ENCODE data around the gene ING3.

ING3 gene, protein sequence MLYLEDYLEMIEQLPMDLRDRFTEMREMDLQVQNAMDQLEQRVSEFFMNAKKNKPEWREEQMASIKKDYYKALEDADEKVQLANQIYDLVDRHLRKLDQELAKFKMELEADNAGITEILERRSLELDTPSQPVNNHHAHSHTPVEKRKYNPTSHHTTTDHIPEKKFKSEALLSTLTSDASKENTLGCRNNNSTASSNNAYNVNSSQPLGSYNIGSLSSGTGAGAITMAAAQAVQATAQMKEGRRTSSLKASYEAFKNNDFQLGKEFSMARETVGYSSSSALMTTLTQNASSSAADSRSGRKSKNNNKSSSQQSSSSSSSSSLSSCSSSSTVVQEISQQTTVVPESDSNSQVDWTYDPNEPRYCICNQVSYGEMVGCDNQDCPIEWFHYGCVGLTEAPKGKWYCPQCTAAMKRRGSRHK

DNA sequence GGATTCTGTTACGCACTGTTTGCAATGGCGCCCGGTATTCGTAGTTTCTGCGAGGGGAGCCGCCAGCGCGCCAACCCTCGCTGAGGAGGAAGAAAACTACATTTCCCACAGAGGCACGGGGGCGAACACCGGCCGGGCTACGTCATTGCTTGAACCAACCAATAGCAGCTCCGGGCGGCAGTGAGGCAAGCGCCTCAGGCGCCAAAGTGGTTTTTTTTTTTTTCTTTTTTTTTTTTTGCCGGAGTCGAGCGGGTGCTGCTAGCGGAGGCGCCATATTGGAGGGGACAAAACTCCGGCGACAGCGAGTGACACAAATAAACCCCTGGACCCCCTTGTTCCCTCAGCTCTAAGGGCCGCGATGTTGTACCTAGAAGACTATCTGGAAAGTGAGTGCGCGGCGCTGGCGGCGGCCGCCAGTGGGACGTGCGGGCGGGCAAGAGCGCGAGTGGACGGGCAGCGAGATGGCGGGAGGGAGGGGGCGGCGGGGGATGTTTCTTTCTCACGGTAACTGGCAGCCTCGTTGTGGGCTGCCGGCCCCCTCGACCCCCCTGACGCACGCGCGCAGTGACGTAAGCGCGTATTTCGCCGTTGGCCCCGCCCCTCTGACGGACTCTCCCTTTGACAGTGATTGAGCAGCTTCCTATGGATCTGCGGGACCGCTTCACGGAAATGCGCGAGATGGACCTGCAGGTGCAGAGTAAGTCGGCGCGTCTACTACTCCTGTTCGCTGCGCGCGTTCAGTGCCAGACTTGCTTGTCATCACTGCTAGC, at the start of gene ING3:
TSS of gene ING3 (plus strand) at position 239 of the 770 bp plus-strand sequence. CDS start at position 359, 120 bp downstream.
- no peaks in the 10 kb centered on the region for H3K9me3 ChIP-seq (ENCODE audit: low read length)
- H3K27me3 ChIP-seq (ENCODE audit: insufficient read depth, low read length), result no peaks in the 10 kb centered on the region
- H2AFZ ChIP-seq (ENCODE audit: low read depth, low read length), result peak within 1 kb of the TSS; percentile 100
- H3K4me3 ChIP-seq (ENCODE audit: low read length), result peak within 1 kb of the TSS; percentile 78
- H3K36me3 ChIP-seq (ENCODE audit: insufficient read depth, low read length), result peaks cover 25% of the 10 kb centered on the region
- peaks cover 27% of the 10 kb centered on the region for H3K4me1 ChIP-seq (ENCODE audit: insufficient read depth, low read length)

DNA sequence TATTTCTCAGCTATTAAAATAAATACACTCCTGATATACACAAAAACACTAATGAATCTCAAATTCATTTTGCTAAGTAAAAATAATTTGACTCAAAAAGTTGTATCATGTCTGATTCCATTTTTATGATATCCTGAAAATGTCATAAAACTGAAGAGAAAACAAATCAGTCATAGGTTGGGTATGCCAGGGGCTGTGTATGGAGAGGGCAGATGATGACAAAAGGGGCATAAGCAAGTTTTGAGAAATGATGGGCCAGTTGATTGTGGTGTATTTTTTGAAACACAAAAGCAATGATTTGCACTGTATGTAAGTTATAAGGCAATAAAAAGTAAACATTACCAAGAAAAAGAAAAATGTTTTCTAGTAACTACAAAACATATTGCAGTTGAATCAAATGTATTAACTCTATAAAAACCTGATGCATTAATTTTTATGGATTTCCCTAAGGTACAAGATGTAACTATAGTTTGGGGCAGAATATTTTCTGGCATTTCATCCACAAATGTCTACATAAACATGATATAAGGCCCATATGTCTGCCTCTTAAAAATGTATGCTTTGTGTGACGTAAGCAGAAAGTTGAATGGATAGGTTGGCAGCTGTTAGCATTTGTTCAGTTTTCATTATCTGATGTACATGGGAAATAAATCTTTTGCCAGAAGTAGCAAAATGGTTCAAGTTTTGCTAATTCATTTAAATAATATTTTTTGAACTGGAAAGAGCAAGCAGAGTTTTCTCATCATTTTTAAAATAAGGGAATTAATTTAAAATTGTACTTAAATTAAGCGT, 35.1 kb upstream of the ING3 start:
- H3K36me3 ChIP-seq (ENCODE audit: insufficient read depth, low read length), result no peaks in the 10 kb centered on the region
- H2AFZ ChIP-seq (ENCODE audit: low read depth, low read length), result no peak overlapping the region
- H3K27me3 ChIP-seq (ENCODE audit: insufficient read depth, low read length), result no peaks in the 10 kb centered on the region
- H3K4me3 ChIP-seq (ENCODE audit: low read length), result no peak overlapping the region
- no peaks in the 10 kb centered on the region for H3K9me3 ChIP-seq (ENCODE audit: low read length)
- no peaks in the 10 kb centered on the region for H3K4me1 ChIP-seq (ENCODE audit: insufficient read depth, low read length)

DNA sequence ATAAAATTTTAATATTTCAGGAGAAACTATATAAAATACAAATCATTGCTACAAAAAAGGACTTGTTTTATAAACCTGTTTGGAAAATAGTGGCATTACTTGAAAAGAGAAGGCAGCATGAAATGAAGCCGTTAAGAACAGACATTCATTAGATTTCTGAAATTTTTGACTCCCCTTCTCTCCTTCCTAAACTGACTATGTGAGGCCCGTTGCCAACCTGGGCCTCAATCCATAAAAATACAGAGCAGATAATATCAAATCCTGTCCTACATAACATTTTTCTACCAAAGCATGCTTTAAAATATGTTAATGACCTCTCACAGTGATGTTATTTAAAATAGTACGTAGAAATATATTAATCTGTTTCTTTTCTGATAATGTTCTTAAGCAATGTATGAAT, 34.5 kb upstream of the ING3 start:
- no peak overlapping the region for H2AFZ ChIP-seq (ENCODE audit: low read depth, low read length)
- no peaks in the 10 kb centered on the region for H3K27me3 ChIP-seq (ENCODE audit: insufficient read depth, low read length)
- no peaks in the 10 kb centered on the region for H3K4me1 ChIP-seq (ENCODE audit: insufficient read depth, low read length)
- no peaks in the 10 kb centered on the region for H3K9me3 ChIP-seq (ENCODE audit: low read length)
- no peaks in the 10 kb centered on the region for H3K36me3 ChIP-seq (ENCODE audit: insufficient read depth, low read length)
- H3K4me3 ChIP-seq (ENCODE audit: low read length), result no peak overlapping the region

DNA sequence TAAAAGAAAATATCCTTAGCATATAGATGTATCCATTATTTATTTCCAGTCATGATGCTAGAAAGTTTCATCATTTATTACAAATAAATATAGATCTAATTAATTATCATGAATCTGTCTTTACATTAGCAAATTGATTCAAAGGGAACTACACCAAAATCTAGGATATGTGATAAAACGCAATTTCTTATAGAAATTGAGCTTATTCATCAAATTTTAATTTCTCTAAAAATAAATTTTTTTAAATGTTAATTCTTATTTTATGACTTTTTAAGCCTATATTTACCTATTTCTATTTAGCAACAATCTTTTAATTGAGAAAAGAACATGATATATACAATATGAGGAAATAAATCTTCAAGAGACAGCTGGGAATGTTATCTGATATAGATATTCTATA, 34.0 kb upstream of the ING3 start:
- Histone ChIP-seq H3K36me3 (ENCODE audit: insufficient read depth, low read length) (no peaks in the 10 kb centered on the region), H3K4me1 (ENCODE audit: insufficient read depth, low read length) (no peaks in the 10 kb centered on the region), H3K9me3 (ENCODE audit: low read length) (no peaks in the 10 kb centered on the region), H3K27me3 (ENCODE audit: insufficient read depth, low read length) (no peaks in the 10 kb centered on the region), H2AFZ (ENCODE audit: low read depth, low read length) (no peak overlapping the region), H3K4me3 (ENCODE audit: low read length) (no peak overlapping the region)

DNA sequence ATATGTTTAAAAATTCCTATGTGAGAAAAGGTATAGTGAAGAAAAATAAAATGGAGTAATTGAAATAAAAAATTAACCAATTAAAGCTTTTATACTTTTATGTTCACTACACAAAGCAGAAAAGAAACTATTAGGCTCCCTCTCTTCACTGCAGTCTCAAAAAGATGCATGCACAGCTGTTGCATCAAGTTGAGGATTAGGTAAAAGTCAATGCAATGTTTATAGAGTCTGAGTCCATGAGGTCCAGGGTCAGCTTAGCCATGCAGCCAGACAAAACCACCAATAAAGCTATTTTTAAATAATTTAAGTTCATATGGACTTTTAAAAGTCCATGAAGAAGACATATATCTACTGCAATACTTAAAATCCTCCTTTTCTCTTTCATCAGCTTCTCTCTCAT, 31.1 kb upstream of the ING3 start:
- H2AFZ ChIP-seq (ENCODE audit: low read depth, low read length), result no peak overlapping the region
- no peaks in the 10 kb centered on the region for H3K4me1 ChIP-seq (ENCODE audit: insufficient read depth, low read length)
- no peaks in the 10 kb centered on the region for H3K36me3 ChIP-seq (ENCODE audit: insufficient read depth, low read length)
- no peaks in the 10 kb centered on the region for H3K27me3 ChIP-seq (ENCODE audit: insufficient read depth, low read length)
- H3K9me3 ChIP-seq (ENCODE audit: low read length), result no peaks in the 10 kb centered on the region
- no peak overlapping the region for H3K4me3 ChIP-seq (ENCODE audit: low read length)

DNA sequence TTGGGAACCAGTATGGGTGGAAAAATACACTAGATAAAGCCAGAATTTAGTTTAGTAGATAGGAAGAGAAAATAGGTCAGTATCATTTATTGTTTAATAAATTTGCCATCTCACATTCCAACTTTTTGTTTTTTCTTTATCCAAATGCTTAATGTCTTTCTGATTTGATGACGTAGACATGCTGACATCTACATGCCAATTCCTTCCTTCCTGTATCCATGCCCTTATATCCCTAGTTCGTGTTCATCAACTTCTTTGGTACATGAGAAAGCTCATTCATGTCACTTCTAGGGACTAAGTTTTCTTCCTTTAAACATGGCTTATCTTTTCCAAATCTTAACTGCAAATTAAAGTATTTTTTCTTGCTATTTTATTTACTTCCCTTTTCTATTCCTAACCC, 30.5 kb upstream of the ING3 start:
- H3K4me3 ChIP-seq (ENCODE audit: low read length), result no peak overlapping the region
- H3K36me3 ChIP-seq (ENCODE audit: insufficient read depth, low read length), result no peaks in the 10 kb centered on the region
- no peaks in the 10 kb centered on the region for H3K27me3 ChIP-seq (ENCODE audit: insufficient read depth, low read length)
- no peaks in the 10 kb centered on the region for H3K9me3 ChIP-seq (ENCODE audit: low read length)
- H3K4me1 ChIP-seq (ENCODE audit: insufficient read depth, low read length), result no peaks in the 10 kb centered on the region
- H2AFZ ChIP-seq (ENCODE audit: low read depth, low read length), result no peak overlapping the region

DNA sequence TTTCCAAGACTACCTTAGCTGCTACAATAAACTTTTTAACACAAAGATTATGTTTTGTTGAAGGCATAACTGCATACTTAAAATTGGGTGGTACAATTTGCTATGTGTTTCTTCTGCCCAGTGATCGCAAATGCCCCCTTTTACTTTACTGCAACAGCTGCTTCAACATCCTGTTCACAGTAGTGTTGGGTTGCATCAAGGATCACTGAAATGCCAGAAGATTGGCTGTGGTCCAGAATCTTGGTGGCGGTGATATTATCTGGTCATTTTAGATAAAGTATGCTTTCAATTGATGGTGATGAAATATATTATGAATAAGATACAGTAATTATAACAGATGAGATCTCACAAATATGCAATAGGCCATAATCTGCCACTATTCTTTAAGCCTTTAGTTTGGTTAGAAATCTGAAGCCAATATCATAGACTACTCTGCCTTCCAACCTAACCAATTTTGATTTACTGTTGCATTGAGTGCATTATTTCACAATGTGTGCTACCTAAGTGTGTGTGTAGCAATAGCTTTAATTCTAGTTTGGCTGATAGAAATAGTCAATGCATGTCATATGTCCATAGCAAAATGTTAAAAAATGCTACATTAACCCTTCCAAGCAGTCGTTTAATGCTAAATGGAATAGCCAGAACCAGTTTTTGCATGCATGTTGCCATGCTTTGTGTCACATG, 29.8 kb upstream of the ING3 start:
- H3K4me1 ChIP-seq (ENCODE audit: insufficient read depth, low read length), result no peaks in the 10 kb centered on the region
- no peak overlapping the region for H2AFZ ChIP-seq (ENCODE audit: low read depth, low read length)
- no peaks in the 10 kb centered on the region for H3K36me3 ChIP-seq (ENCODE audit: insufficient read depth, low read length)
- H3K4me3 ChIP-seq (ENCODE audit: low read length), result no peak overlapping the region
- no peaks in the 10 kb centered on the region for H3K27me3 ChIP-seq (ENCODE audit: insufficient read depth, low read length)
- H3K9me3 ChIP-seq (ENCODE audit: low read length), result no peaks in the 10 kb centered on the region

DNA sequence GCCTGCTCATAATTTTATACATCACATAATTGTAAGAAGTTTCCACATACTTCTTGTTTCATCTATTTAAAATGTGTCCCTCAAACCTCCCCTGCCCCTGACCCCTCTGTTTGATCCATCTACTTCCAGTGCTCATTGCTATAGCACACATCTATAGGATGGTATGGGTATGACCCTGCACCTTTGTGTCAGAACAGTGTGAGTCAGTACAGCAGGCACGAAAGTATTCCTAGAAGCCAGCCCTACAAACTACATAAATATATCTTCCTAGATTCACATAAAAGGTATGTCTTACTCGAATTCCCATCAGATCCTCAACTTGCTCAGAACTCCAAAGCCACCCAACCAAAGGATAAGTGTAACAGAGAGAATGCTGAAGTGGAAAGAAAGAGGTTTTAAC, 25.7 kb upstream of the ING3 start:
- H3K4me1 ChIP-seq (ENCODE audit: insufficient read depth, low read length), result no peaks in the 10 kb centered on the region
- no peaks in the 10 kb centered on the region for H3K36me3 ChIP-seq (ENCODE audit: insufficient read depth, low read length)
- no peaks in the 10 kb centered on the region for H3K27me3 ChIP-seq (ENCODE audit: insufficient read depth, low read length)
- no peaks in the 10 kb centered on the region for H3K9me3 ChIP-seq (ENCODE audit: low read length)
- H3K4me3 ChIP-seq (ENCODE audit: low read length), result no peak overlapping the region
- no peak overlapping the region for H2AFZ ChIP-seq (ENCODE audit: low read depth, low read length)

DNA sequence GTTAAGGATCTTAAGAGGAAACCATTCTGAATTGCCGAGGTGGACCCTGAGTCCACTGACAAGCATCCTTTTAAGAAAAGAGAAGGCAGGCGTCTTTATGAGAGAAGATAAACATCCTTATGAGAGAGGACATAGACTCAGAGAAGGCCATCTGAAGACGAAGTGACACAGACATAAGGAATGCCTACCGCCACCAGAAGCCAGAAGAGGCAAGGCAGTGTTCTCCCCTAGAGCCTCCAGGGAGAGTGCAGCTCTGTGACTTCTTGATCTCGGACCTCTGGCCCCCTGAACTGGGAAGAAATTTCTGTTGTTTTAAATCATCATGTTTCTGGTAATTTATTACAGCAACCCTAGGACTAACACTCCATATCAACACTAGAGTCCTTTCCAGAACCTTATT, 25.2 kb upstream of the ING3 start:
- no peaks in the 10 kb centered on the region for H3K27me3 ChIP-seq (ENCODE audit: insufficient read depth, low read length)
- no peaks in the 10 kb centered on the region for H3K4me1 ChIP-seq (ENCODE audit: insufficient read depth, low read length)
- no peaks in the 10 kb centered on the region for H3K9me3 ChIP-seq (ENCODE audit: low read length)
- no peak overlapping the region for H3K4me3 ChIP-seq (ENCODE audit: low read length)
- H2AFZ ChIP-seq (ENCODE audit: low read depth, low read length), result no peak overlapping the region
- H3K36me3 ChIP-seq (ENCODE audit: insufficient read depth, low read length), result no peaks in the 10 kb centered on the region

DNA sequence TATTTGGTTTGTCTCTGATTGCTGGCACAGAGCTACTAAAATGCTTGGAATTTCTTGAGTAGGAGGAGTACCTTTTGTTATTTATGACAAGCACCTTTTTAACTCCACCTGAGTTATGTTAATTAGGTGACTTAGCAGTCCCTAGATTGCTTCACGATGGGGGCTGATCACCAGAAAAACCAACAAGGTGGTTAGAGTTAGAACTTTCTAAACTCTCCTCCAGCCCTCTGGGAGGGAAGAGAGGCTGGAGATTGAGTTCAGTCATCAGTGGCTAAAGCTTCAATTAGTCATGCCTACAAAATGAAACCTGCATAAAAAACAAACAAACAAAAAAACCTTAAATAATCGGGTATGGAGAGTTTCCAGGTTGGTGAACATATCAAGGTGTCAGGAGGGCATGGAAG, 23.6 kb upstream of the ING3 start:
- Histone ChIP-seq H3K4me1 (ENCODE audit: insufficient read depth, low read length) (no peaks in the 10 kb centered on the region), H3K4me3 (ENCODE audit: low read length) (no peak overlapping the region), H3K36me3 (ENCODE audit: insufficient read depth, low read length) (no peaks in the 10 kb centered on the region), H3K9me3 (ENCODE audit: low read length) (no peaks in the 10 kb centered on the region), H2AFZ (ENCODE audit: low read depth, low read length) (no peak overlapping the region), H3K27me3 (ENCODE audit: insufficient read depth, low read length) (no peaks in the 10 kb centered on the region)

DNA sequence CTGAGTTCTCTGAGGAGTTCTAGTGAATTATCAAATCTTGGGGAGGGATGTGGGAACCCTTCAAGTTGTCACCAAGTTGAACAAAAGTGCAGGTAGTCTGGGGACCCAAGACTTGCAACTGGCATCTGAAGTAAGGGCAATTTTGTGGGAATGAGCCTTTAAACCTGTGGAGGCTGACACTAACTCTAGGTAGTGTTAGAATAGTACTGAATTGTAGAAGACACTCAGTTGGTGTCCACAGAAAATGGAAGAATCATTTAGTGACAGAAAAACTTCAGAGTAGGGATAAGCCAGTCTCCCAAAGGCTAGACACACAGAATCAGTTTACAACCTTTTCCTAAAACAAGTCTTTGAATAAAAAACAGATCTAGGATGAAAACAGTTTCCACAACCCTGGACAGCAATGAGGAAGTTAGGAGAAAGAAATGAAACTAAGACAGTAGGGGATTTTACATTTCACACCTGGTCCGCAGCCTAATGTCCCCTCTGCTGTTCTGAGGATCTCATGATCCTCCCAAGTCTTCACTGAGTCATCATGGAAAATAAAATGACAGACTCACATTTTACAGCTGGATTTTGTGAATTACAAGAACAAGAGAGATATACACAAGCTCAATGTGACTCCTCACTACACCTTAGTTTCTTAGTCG, 23.0 kb upstream of the ING3 start:
- Histone ChIP-seq H2AFZ (ENCODE audit: low read depth, low read length) (no peak overlapping the region), H3K27me3 (ENCODE audit: insufficient read depth, low read length) (no peaks in the 10 kb centered on the region), H3K36me3 (ENCODE audit: insufficient read depth, low read length) (no peaks in the 10 kb centered on the region), H3K4me3 (ENCODE audit: low read length) (no peak overlapping the region), H3K4me1 (ENCODE audit: insufficient read depth, low read length) (no peaks in the 10 kb centered on the region), H3K9me3 (ENCODE audit: low read length) (no peaks in the 10 kb centered on the region)

DNA sequence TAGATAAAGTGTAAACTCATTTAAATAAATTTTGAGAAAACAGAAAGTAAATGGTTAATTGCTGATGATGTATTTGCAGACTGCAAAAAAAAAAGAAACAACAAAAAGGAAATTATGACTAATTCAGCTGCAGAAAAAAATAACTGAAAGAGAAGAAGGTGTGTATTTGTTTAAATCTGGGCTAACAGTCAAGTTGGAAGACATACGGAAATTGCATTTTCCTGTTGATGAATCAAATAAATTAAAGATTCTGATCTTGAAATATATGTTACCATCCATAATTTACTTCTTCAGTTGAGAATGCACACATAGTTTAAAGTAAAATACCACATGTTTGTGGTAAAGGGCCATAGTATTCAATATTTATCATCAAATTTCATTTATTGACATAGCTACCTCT, 19.3 kb upstream of the ING3 start:
- Histone ChIP-seq H3K4me3 (ENCODE audit: low read length) (no peak overlapping the region), H3K36me3 (ENCODE audit: insufficient read depth, low read length) (no peaks in the 10 kb centered on the region), H3K27me3 (ENCODE audit: insufficient read depth, low read length) (no peaks in the 10 kb centered on the region), H2AFZ (ENCODE audit: low read depth, low read length) (no peak overlapping the region), H3K9me3 (ENCODE audit: low read length) (no peaks in the 10 kb centered on the region), H3K4me1 (ENCODE audit: insufficient read depth, low read length) (no peaks in the 10 kb centered on the region)
